OCI-LY7 (cell line): ENCODE measurements around the gene GDPD4.

Experiments
- CTCF ChIP-seq: fragments of 200-600 bp; sonication (generic); conservative IDR thresholded peaks from 2 replicates; pipeline ENCODE4 v1.5.1; 2014; ENCODE audit warnings: mild to moderate bottlenecking, antibody characterized with exemption, low read length, moderate library complexity, mixed read lengths
- EZH2phosphoT487 ChIP-seq: fragments of 200-600 bp; sonication (generic); IDR thresholded peaks from 2 replicates; pipeline ENCODE4 v1.6.1; 2018; ENCODE audit warnings: low read depth, borderline replicate concordance, mild to moderate bottlenecking, mixed run types, antibody characterized with exemption, low read length, moderate library complexity, mixed read lengths

DNA sequence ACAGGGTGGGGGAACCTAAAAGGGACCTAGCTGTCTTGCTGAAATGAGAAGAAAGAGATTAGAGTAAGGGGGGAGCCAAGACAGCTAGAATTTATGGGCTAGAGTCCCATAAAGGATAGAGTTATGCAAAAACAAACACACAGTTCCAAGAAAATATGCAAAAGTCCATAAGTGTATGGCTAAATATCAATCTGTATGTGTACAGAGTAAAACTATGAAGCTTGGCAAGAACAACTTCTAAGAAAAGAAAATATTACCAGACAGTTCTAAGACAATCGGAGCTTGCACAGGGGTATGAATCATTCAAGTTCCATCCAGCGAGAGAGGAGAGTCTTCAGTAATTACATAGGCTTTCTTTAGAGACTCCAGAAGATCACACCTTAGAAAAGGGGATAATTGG is 41.8 kb downstream of the GDPD4 start:
- no peak for TF ChIP-seq CTCF
- TF ChIP-seq EZH2phosphoT487 = no peak
